Mesodermal cell (in vitro differentiated cells): ENCODE results near the gene PLG.
"Not testable (repeated sequence)": the region's sequence is repeated elsewhere in the genome, so short reads cannot be mapped to it uniquely, and the experiment has no call there.

Experiments used
- H3K27ac ChIP-seq: 2 replicates; pipeline ENCODE4 v1.7.0; 2013; ENCODE audit warnings: mild to moderate bottlenecking, low read depth, low read length, moderate library complexity; ENCODE audit not compliant: severe bottlenecking
- H3K36me3 ChIP-seq: 2 replicates; pipeline ENCODE4 v1.7.1; 2013; ENCODE audit warnings: mild to moderate bottlenecking, low read length, moderate library complexity; ENCODE audit not compliant: control insufficient read depth, insufficient read depth
- H3K4me1 ChIP-seq: one replicate; pipeline ENCODE4 v1.7.1; 2013; ENCODE audit warnings: mild to moderate bottlenecking, low read length; ENCODE audit not compliant: insufficient read depth, control insufficient read depth, poor library complexity, severe bottlenecking
- H3K4me3 ChIP-seq: 2 replicates; pipeline ENCODE4 v1.7.0; 2013; ENCODE audit warnings: low read length, control low read depth, mild to moderate bottlenecking; ENCODE audit not compliant: insufficient read depth, poor library complexity, severe bottlenecking; ENCODE audit errors: extremely low read depth
- H3K9me3 ChIP-seq: 2 replicates; pipeline ENCODE4 v1.7.1; 2013; ENCODE audit warnings: mild to moderate bottlenecking, low read length, moderate library complexity; ENCODE audit not compliant: control insufficient read depth
- WGBS, 2 experiments: methylation state at CpG; one replicate each; pipeline ENCODE4 v1.1.5; 2013; ENCODE audit warnings: missing lambda C conversion rate in 2 of 2; ENCODE audit not compliant: insufficient coverage in 2 of 2; 5-methylcytosine and 5-hydroxymethylcytosine counted together

PLG gene

DNA sequence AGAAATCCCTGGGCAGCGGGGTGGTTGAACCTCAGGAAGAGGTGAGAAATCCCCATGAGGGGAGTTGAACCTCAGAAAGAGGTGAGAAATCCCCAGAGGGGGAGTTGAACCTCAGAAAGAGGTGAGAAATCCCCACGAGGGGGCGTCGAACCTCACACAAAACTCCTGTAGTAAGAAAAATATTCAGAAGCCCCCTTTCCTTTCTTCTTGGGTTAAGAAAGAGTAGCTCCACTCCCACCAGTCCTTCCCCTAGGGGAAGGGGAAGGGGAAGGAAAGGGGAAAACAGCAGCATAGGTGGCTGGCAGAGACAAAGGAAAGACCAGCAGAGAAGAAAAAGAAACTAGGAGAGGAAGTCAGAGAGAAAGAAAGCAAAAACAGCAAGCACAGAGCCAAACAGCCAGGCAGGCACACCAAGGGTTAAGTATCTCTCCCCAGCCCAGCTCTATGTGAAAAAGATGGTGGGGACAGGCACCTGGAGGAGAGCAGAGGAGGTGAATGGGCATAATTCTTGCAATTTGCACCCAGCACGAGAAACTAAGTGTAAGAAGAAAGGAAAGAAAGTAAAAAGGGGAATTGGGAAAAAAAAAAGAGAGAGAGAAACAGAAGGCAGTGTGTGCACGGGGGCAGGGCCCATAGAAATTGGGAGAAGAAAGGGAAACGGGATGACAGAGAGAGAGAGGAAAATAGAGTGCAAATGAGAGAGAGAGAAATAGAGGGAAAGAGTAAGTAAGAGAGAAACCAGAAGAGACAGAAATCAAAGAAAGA lies 88.2 kb downstream of the PLG start:
- Histone ChIP-seq H3K9me3 (peaks cover 5% of the 10 kb centered on the region), H3K4me3 (no peak overlapping the region), H3K4me1 (no peaks in the 10 kb centered on the region), H3K36me3 (no peaks in the 10 kb centered on the region), H3K27ac (no peak overlapping the region)
- 34 to 55% methylated on average over 3 to 4 of the region's 7 CpGs for WGBS, 2 experiments

DNA sequence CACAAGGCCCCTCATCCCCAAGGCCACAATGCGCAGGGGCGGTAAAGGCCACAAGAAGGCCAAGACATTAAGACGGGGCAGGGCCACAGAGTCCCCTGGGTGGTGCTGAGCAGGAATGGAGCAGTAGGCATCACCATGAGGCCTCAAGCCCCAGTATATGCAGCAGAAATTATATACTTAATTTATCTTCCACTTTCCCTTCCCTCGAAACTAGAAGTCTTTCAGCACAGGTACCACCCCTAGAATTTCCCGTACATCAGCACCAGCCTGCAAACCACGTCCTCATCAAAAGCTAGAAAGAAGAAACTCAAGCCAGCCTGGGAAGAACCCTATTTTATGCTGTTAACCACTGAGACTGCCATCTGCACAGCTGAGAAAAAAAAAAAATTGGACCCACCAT lies 89.4 kb downstream of the PLG start:
- Histone ChIP-seq H3K27ac (no peak overlapping the region), H3K36me3 (no peaks in the 10 kb centered on the region), H3K4me1 (no peaks in the 10 kb centered on the region), H3K4me3 (no peak overlapping the region), H3K9me3 (peaks cover 5% of the 10 kb centered on the region)
- WGBS, 2 experiments, result 81 to 93% methylated on average over 3 to 6 of the region's 6 CpGs

DNA sequence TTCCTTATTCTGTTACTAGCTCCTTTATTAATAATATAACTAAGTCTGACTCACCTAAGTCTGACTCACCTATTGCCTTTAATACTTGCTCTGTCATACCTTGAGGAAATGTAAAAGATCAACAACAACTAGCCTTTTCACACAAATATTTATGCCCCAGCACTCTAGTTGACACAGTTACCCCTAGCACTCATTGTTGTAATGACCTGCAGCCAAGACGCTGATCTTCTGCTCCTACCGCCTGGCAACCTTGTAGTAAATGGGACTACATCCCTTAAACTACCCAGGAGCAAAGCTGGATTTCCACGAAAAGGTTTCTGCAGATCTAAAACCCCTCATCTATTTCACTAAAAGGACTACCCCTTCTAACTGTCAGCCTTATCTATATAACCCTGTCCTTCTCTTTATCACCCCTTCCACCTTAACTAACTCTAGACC lies 90.0 kb downstream of the PLG start:
- no peak overlapping the region for H3K27ac ChIP-seq
- no peak overlapping the region for H3K4me3 ChIP-seq
- H3K9me3 ChIP-seq, result peaks cover 5% of the 10 kb centered on the region
- 92% methylated on average over 3 of the region's 3 CpGs for whole genome bisulfite sequencing, 2 experiments
- no peaks in the 10 kb centered on the region for H3K4me1 ChIP-seq
- H3K36me3 ChIP-seq, result no peaks in the 10 kb centered on the region

DNA sequence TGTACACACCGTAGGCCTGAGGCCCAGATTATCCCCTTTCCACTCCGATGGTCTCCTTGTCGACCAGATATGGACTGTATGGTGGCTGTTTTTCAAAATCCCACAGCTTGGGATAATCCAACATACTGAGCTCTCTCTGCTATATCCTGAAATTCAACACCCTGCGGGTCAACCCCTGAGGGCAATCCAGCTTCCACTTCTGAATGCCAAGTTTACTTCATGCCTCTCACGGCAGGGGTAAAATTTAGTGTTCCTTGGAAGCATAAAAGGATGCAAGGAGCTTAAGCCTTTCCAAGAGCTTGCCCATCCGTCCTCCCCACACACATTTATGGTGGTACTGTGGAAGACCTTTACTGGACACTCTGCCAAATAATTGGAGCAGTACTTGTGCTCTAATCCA lies 90.7 kb downstream of the PLG start:
- Histone ChIP-seq H3K27ac (no peak overlapping the region), H3K9me3 (peaks cover 6% of the 10 kb centered on the region), H3K4me3 (no peak overlapping the region), H3K4me1 (no peaks in the 10 kb centered on the region), H3K36me3 (no peaks in the 10 kb centered on the region)
- 70 to 92% methylated on average over 2 to 3 of the region's 6 CpGs for WGBS, 2 experiments

DNA sequence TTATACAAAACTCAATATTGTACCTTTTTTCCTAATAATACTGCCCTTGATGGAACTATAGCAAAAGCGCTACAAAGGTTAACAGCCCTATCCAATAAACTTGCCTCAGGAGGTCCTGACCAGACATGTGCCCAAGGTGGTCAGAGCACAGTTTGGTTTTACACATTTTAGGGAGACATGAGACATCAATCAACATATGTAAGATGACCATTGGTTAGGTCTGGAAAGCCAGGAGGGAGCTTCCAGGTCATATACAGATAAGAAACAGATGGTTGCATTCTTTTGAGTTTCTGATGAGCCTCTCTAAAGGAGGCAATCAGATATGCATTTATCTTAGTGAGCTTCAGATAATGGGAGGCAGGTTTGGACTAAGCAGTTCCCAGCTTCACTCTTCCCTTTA lies 91.6 kb downstream of the PLG start:
- Histone ChIP-seq H3K36me3 (no peaks in the 10 kb centered on the region), H3K4me1 (no peaks in the 10 kb centered on the region), H3K4me3 (no peak overlapping the region), H3K9me3 (peaks cover 9% of the 10 kb centered on the region), H3K27ac (no peak overlapping the region)
- WGBS, 2 experiments, result 83 to 100% methylated on average over 1 of the region's 1 CpG

DNA sequence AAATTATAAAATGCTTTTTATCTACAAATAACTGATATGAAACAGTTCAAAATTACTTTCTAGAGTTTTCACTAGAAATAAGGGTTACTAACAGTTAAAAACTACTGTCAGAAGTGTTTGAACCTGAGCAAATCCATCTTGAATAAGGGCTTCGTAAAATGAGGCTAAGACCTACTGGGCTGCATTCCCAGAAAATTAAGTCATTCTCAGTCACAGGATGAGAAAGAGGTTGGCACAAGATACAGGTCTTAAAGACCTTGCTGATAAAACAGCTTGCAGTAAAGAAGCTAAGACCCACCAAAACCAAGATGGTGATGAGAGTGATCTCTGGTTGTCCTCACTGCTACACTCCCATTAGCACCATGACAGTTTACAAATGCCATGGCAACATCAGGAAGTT lies 93.7 kb downstream of the PLG start:
- Histone ChIP-seq H3K36me3 (no peaks in the 10 kb centered on the region), H3K9me3 (peaks cover 11% of the 10 kb centered on the region), H3K4me3 (no peak overlapping the region), H3K27ac (no peak overlapping the region), H3K4me1 (no peaks in the 10 kb centered on the region)
- 86% methylated on average over 1 of the region's 1 CpG; no CpG with 5 or more reads in 1 of the 2 experiments for WGBS, 2 experiments

DNA sequence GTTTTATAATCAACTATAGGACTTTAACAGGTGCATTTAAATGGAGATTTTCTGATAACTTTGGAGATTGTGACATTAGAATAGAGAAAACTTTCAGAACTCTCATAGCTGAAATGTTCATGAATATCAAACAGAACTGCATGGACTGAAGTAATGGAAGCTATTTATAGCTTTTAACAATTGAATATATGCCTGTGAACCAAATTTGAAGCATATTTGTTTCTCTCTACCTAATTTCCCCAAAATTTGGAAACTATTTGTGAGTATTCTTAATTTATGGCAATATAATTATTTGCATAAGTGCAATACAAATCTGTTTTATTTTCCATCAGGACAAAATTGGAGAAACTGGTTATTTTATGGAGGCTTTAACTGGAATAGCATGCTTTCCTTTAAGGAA lies 96.6 kb downstream of the PLG start:
- Histone ChIP-seq H3K4me1 (no peaks in the 10 kb centered on the region), H3K27ac (no peak overlapping the region), H3K9me3 (peaks cover 11% of the 10 kb centered on the region), H3K4me3 (no peak overlapping the region), H3K36me3 (no peaks in the 10 kb centered on the region)

DNA sequence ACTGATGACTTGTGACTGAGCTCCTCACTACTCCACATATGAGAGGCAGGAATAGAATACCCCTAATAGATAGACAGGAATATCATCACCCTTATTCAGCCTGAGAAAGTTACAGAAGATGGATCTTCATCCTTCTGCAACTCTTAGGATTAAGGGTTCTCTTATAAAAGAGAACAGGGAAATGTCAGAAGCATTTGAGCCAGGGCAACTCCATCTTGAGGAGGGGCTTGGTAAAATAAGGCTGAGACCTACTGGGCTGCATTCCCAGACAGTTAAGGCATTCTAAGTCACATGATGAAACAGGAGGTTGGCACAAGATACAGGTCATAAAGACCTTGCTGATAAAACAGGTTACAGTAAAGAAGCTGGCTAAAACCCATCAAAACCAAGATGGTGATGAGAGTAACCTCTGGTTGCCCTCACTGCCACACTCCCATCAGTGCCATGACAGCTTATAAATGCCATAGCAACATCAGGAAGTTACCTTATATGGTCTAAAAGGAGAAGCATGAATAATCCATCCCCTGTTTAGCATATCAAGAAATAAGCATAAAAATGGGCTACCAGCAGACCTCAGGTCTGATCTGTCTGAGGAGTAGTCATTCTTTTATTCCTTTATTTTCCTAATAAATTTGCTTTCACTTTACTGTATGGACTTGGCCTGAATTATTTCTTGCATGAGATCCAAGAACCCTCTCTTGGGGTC lies 97.9 kb downstream of the PLG start:
- H3K36me3 ChIP-seq, result no peaks in the 10 kb centered on the region
- peaks cover 11% of the 10 kb centered on the region for H3K9me3 ChIP-seq
- H3K4me3 ChIP-seq, result no peak overlapping the region
- no peak overlapping the region for H3K27ac ChIP-seq
- no peaks in the 10 kb centered on the region for H3K4me1 ChIP-seq

DNA sequence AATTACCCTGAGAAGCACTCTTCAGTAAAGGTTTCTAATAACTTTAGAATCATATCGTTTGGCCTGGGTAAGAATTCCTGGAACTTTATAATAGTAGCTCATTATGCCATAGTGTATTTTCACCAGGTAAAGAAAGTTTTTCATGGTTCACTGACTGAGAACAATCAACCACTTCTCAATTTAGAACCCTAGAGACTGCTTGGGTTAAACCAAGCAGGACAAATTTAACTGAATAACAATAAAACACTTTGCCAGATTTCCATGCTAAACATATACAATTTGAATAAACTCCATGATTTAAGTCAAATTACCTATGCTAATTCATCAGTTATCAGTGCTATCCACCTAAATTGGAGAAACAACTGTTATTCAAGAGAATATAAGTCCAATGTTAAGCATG lies 99.4 kb downstream of the PLG start:
- H3K9me3 ChIP-seq, result peaks cover 11% of the 10 kb centered on the region
- no peaks in the 10 kb centered on the region for H3K36me3 ChIP-seq
- H3K4me3 ChIP-seq, result no peak overlapping the region
- WGBS, 2 experiments, result no CpG with 5 or more reads among the region's 1 CpG
- H3K4me1 ChIP-seq, result no peaks in the 10 kb centered on the region
- no peak overlapping the region for H3K27ac ChIP-seq

DNA sequence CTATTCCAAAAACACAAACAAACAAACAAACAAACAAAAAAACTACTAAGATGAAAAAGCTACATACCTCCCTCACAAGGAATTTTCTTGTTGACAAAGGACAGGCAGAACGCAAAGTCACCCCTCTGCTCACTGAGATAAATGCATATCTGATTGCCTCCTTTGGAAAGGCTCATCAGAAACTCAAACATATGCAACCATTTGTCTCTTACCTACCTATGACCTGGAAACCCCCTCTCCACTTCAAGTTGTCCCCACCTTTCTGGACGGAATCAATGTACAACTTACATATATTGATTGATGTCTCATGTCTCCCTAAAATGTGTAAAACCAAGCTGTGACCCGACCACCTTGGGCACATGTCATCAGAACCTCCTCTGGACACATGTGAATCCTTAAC lies 100.0 kb downstream of the PLG start:
- not testable (repeated sequence) for H3K27ac ChIP-seq, H3K4me3 ChIP-seq, H3K4me1 ChIP-seq, H3K36me3 ChIP-seq
- WGBS, 2 experiments, result 90 to 100% methylated on average over 2 of the region's 3 CpGs
- H3K9me3 ChIP-seq, result peaks cover 11% of the 10 kb centered on the region
